Activated gamma-delta T cell treated with anti-CD3 and anti-CD28 coated beads, Interleukin-2, amount 50 U/mL, for 16 hours (primary cell): ENCODE data around the gene WASF2.
"Not testable (repeated sequence)": the region's sequence is repeated elsewhere in the genome, so short reads cannot be mapped to it uniquely, and the experiment has no call there.

Source experiments
- DNase-seq: peaks from one replicate; pipeline ENCODE4 v3.0.0-alpha.2; 2020; ENCODE audit warnings: low read depth

The WASF2 gene

GRCh38 chr1:27489973-27490741 is at the start of gene WASF2:
Gene WASF2, minus strand, starts transcription at chr1:27490167. Its CDS starts 61,277 bp downstream, at chr1:27428890.
- DNase-seq, result peak; percentile 97

- DNase-seq, result no peak
Observed at GRCh38 chr1:27538793-27539192, 48.8 kb upstream of the WASF2 start.

- DNase-seq, result not testable (repeated sequence)
Observed at GRCh38 chr1:27538305-27538676, 48.3 kb upstream of the WASF2 start.

GRCh38 chr1:27536767-27537166 is 46.8 kb upstream of the WASF2 start:
- DNase-seq, result no peak

- no peak for DNase-seq
Observed at GRCh38 chr1:27536010-27536757, 46.2 kb upstream of the WASF2 start.

- DNase-seq, result no peak
Observed at GRCh38 chr1:27535386-27535785, 45.4 kb upstream of the WASF2 start.

GRCh38 chr1:27531959-27532685 is 42.2 kb upstream of the WASF2 start:
- no peak for DNase-seq

GRCh38 chr1:27530192-27530591 is 40.2 kb upstream of the WASF2 start:
- no peak for DNase-seq

GRCh38 chr1:27529704-27530018 is 39.7 kb upstream of the WASF2 start:
- DNase-seq, result no peak

- no peak for DNase-seq
Observed at GRCh38 chr1:27528818-27529703, 39.1 kb upstream of the WASF2 start.

GRCh38 chr1:27527890-27528817 is 38.2 kb upstream of the WASF2 start:
- no peak for DNase-seq

GRCh38 chr1:27527223-27527889 is 37.4 kb upstream of the WASF2 start:
- DNase-seq, result no peak

- DNase-seq, result no peak
Observed at GRCh38 chr1:27526569-27527222, 36.7 kb upstream of the WASF2 start.

- DNase-seq, result no peak
Observed at GRCh38 chr1:27525296-27526272, 35.6 kb upstream of the WASF2 start.

GRCh38 chr1:27523337-27524020 is 33.5 kb upstream of the WASF2 start:
- no peak for DNase-seq

GRCh38 chr1:27522432-27523336 is 32.7 kb upstream of the WASF2 start:
- peak; percentile 39 for DNase-seq
